ENCODE results near the gene DDIAS.
"Not testable (repeated sequence)": the region's sequence is repeated elsewhere in the genome, so short reads cannot be mapped to it uniquely, and the experiment has no call there.

DDIAS gene

DNA sequence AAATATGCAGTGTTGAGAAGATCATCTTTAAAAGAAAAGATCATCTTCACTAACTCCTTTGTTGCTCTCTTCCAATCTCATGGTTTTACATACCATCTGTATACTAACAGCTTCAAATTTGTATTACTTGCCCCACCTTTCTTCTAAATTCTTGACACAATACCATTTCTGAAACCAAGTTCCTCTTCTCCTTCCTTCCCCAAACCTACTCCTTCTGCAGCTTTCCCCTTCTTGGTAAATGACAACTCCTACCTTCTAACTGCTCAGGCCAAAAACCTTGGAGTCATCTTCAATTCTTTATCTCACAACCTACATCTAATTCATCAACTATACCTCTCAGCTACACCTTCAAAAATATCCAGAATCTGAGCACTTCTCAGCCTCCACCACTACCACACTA, 10.6 kb upstream of the DDIAS start:
- DNase-seq (ENCODE audit: low read depth in 2 of 2) = no peak

DNA sequence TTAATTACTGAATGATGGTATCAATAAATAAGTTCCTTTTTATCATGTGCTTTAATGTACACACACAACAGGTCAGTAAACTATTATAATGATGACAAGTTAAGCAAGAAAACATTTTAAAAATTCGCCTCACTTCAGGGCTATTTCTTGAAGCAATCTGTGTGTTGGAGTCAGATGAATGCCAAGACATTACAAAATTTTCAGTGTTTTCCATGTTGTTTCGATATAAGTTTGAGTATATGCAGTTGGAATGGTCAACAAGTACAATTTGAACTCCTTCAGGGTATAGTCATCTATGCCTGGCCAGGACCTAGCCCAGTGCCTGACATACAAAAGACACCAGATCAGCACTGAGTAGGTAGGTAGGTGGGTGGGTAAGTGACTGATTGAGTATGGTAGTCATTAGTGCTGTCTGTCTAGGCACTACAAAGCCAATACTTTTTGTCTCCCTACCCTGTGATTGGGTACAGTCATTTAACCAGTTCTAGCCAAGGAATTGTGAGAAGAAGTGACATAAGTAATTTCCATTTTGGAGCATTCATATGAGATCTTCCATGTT, 8.8 kb upstream of the DDIAS start:
- no peak for DNase-seq (ENCODE audit: low read depth in 2 of 2)

DNA sequence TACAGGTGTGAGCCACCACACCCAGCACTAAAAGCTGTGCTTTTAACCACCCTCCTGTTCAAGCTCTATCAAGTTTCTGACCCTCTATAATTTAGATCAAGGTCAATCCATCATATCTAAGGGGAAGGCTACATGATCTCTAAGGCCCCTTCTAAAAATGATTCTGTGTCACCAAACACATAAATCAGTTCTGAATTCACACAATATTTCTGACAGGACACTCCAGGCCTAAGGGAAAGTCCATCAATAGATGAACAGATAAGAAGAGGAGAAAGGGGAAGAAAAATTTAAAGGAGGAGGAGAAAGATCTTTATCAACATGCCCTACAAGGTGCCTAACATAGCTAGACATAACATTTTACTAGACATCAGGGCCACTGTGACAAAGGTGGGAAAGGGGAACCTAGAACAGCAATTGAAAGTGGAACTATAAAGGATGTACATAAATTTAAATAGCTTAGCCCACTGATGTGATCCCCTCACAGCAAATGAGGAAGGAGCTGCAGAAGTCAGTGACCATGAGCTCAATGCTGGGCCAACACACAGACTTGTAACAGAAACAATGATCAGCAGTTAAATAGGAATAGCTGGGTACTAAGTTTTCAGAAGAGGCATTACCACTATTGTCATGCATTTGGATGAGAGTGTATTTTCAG, 6.0 kb upstream of the DDIAS start:
- DNase-seq (ENCODE audit: low read depth in 2 of 2) = no peak

DNA sequence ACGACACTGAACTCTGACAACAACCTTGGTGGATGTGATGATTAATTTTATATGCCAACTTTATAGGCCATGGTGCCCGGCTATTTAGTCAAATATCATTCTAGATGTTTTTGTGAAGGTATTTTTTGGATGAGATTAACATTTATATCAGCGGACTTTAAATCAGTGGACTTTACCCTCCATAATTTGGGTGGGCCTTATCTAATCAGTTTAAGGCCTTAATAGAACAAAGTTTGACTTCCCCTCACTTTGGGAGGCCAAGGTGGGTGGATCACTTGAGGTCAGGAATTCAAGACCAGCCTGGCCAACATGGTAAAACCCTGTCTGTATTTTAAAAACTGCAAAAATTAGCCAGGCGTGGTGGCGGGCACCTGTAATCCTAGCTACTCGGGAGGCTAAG, 5.4 kb upstream of the DDIAS start:
- DNase-seq (ENCODE audit: low read depth in 2 of 2) = no peak

DNA sequence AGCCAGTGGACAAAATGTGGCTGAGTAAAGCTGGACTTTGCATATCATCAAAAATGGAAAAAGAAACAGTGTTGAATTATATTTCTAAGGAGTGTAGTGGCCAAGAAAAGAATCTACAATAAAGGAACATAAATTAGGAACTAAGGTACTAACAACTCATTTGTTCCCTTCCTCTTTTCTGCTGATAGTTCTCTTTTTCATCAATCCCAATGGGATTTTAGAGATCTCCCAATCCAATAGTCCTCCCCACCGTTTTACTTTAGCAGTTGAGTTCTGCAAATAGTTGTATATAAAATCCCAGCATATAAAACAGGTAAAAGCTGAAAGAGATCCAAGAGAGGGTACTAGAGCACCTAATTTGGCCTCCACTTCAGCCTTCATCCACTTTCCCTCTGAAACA, 3.3 kb upstream of the DDIAS start:
- DNase-seq (ENCODE audit: low read depth in 2 of 2) = no peak

DNA sequence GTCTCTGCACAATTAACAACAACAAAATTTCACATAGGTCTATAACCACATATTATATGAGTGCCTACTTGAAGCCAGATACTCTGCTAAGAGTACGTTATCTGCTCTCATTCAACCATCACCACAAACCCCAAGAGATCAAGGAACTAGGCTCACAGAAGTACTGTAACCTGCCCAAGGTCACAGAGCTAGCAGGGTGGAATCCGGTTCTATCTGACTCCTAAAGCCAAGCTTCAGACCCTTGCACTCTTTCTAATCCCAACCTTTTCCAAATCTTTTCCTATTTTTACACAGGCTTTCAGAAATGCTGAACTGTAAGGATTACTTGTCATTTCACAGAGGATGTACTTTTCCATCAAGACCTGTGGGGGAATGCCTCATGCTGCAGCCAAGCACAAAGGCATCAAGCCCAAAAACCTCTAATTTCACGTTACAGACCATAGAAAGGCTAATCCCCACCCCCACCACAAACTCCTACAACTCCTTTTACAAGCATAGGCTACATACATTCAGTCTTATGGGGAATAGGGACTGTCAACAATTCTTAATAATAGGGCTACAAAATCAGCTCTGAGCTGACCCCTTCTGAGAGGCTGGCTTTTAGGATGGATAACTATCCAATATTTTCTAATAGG, 2.2 kb upstream of the DDIAS start:
- DNase-seq (ENCODE audit: low read depth in 2 of 2) = no peak

DNA sequence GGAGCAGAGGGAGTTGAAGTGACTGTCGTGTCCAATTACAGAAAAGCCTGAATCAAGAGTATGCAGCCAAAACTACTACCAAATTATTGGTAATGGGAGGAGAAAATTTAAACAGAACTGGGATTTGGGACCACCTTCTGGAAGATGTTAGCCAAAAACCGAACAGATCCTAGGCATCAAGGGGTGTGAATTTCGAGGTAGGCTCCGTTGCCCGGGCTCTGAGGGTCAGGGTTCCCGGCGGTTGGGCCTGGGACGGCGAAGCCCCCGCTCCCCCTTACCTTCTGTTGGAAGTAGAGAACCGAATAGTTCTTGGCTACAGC, 1.6 kb upstream of the DDIAS start:
- DNase-seq (ENCODE audit: low read depth in 2 of 2) = peak in 1 of 2 donors; percentile 4

DNA sequence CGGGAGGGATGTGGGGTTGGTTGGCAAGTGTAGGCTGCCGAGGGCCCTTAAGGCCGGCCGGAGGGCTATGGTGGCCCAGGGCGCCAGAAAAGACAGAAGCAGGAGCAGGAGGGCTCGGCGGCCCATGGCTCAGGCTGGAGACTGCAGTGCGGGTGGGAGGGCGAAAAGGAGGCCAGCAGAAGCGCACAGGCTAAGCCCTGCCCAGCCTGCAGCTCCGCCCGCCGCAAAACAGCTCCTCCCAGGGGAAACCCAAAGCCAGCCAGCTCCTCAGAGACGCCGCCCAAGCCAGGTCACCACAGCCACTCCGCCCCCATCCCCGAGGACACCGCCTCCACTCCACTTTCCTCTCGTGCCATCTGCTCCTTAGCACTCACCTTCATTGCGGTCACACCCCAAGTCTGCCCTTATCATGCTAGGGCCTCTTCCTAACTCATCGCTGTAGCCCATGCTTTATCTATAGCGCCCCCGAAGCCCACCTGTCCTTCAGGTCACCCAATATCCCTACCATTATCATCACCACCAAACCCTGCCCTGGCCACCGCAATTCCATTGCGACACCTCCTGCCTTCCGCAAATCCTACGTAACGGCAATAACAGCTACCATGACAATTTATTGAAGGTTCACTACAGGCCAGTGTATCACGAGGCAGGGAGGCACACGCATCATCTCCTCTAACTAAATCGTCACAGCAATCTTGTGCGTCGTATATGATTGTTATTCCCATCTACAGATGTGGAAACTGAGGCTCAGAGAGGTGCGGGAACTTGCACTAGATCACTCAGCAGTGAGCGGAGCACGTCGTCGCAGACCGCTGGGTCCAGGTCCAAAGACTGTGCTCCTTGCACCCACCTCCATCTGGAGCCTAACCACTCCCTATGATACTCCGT, 1.0 kb upstream of the DDIAS start, which contains the start of gene PRCP:
TSS of gene PRCP (minus strand) at position 154 of the 888 bp plus-strand sequence. CDS start at position 126, 28 bp downstream.
- DNase-seq (ENCODE audit: low read depth in 2 of 2) = peak; percentile 83 to 93

DNA sequence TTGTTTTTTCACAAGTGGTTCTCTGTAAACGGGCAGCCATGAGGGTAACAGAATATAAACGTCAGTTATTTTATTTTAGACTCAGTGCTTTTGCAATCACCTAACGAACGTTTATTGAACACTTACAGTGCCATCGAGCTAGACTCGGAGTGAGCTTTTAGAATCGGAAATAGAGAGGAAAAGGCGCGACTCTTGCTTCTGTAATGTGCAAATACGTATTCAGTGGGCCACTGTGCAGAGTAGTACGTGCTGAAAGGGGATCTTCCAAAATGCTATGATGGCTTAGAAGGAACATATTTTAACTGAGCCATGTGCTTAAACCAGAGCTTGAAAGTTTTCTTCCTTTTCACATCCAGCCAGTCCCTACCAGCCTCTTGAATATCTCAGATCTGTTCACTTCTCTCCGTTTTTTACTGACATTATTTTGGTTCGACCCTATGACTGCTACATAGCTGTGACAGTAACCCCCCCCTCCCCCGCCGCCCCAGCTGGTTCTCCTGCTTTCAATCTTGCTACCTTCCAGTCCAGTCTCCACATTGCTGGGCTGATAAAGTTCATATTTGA, 468 bp downstream of the DDIAS start:
- DNase-seq (ENCODE audit: low read depth in 2 of 2) = no peak

DNA sequence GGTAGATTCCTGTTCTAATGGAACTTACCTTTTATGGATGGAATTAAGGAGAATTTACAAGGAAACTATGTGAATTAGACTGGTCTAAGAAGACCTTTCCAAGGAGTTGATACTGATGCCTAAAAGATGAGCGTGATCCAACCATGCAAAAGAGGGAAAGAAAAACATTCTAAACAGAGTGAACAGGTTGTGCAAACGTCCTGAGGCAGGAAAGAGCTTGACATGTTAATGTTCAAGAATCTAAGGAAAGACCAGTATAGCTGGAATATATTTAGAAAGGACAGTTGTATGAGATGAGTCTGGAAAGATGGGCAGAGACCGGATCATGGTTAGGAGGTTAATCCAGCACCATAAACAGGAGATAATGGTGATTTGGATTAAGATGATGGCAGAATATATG, 1.3 kb downstream of the DDIAS start:
- DNase-seq (ENCODE audit: low read depth in 2 of 2) = no peak

DNA sequence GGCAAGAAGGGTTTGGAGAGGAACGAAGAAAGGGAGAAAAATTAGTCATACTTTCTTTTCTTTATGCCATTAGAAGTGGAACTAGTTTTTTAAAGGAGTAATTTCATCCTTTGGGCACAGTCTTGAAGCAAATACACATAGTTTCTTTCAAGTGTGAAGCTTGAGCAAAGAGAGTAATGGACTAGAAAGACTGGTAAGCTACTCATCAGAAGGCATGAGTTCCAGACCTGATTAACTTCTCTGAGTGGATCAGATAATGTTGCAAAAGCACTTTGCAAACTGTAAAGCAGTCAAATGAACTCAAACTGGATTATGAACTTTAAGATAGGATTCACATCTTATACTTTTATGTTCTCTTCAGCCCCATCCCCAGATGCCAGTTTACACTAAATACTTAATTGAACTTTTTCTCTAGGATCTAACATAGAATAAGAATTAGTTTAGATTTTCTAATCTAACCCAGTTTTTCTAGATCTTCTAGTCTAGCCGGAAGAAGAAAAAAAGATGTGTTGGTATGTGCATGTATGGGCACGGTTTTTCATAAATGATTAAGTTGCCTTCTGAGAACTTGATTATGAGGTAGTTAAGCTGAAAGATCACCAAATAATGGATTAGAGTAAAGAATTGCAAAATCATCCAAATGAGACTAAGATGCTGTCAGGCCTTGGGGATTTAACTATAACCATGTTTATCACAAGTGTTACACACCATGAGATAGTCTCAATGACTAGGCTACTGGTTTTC, 2.5 kb downstream of the DDIAS start:
- DNase-seq (ENCODE audit: low read depth in 2 of 2) = no peak

DNA sequence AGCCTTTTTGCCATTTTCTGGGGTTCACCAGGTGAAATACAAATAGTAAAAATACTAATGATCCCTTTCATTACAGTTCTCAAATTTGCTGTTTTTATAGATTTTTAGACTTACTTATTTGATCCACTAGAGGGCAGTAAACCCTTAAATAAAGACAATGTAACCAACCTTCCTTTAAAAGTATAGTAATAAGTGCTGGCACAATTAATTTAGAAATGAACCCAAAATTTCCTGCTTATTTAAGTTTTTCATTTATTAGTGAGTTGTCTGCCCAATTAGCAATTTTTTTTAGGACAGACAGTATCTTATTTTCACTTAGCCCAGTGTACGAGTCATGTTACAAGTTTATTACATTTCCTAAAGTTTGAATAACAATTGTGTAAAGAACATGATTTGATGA, 4.7 kb downstream of the DDIAS start:
- DNase-seq (ENCODE audit: low read depth in 2 of 2) = no peak

DNA sequence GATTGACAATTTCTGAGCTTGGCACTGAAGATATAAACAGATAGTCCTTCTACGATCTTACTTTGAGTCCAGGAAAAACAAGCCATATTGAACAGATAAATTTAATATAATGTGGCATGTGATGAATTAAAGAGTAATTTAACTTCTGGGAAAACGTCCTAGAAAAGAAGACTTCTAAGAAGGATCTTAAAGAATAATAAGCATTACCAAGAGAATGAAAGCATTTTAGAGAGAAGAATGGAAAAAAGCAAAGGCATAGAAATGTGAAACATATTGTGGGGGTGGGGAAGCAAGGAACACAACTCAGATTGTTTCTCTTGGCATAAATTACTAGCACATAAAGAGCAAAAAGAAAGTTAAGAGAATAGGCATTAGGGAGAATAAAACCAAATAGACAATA, 5.4 kb downstream of the DDIAS start:
- DNase-seq (ENCODE audit: low read depth in 2 of 2) = no peak

DNA sequence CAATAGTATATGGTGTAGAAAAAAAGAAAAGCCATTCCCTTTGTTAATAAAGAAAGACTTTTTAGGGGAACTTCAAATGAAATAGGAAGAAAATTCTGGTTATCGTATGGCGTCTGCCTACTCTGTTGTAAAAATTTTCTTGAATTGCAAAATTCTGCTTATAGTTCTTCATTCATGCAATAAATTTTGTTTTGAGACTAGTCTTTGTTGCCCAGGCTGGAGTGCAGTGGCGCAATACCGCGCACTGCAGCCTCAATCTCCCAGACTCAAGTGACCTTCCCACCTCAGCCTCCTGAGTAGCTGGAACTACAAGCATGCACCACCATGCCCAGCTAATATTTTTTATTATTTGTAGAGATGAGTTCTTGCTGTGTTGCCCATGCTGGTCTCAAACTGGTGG, 5.8 kb downstream of the DDIAS start:
- no peak for DNase-seq (ENCODE audit: low read depth in 2 of 2)

DNA sequence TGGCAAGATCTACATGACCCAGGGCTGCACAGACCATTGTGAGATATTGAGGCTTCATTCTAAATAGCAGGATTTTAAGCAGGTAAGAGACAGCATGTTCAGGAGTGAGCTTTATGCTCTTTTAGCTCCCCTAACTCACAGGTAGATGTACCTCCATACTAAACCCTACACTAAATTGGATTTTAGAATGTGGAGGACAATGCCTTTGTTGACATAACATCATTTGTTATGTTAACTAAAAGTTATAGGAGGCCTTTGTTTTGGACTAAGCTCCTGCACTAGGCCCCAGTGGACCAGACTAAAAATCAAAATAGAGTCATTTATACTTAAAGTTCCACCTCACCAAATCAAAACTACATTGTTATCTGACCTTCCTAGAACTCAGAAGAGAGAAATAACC, 6.8 kb downstream of the DDIAS start:
- DNase-seq (ENCODE audit: low read depth in 2 of 2) = no peak

DNA sequence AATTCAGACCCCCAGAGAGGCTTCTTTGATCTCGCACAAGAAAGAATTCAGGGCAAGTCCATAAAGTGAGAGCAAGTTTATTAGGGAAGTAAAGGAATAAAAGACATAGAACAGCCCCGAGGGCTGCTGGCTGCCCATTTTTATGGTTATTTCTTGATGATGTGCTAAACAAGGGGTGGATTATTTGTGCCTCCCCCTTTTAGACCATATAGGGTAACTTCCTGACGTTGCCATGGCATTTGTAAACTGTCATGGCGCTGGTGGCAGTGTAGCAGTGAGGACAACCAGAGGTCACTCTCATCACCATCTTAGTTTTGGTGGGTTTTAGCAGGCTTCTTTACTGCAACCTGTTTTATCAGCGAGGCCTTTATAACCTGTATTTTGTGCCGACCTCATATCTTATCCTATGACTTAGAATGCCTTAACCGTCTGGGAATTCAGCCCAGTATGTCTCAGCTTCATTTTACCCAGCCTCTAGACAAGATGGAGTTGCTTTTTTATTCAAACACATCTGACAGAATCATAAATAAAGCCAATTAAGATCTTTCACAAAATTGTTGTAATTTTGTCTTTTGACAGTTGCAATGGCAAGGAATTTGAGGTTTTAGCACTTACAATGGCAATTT, 7.6 kb downstream of the DDIAS start:
- no peak for DNase-seq (ENCODE audit: low read depth in 2 of 2)

DNA sequence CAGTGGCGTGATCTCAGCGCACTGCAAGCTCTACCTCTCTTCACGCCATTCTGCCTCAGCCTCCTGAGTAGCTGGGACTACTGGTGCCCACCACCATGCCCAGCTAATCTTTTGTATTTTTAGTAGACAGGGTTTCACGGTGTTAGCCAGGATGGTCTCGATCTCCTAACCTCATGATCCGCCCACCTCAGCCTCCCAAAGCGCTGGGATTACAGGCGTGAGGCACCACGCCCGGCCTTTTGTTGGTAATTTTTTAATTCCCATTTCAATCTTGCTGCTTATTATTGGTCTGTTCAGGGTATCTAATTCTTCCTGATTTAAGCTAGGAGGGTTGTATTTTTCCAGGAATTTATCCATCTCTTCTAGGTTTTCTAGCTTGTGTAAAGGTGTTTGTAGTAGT, 18.2 kb downstream of the DDIAS start:
- DNase-seq (ENCODE audit: low read depth in 2 of 2) = not testable (repeated sequence)

DNA sequence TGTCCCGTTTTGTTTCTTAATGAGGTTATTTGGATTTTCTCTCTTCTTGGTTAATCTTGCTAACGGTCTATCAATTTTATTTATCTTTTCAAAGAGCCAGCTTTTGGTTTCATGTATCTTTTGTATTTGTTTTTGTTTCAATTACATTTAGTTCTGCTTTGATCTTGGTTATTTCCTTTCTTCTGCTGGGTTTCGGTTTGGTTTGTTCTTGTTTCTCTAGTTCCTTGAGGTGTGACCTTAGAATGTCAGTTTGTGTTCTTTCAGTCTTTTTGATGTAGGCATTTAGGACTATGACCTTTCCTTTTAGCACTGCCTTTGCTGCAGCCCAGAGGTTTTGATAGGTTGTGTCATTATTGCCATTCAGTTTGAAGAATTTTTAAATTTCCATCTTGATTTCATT, 18.7 kb downstream of the DDIAS start:
- DNase-seq (ENCODE audit: low read depth in 2 of 2) = not testable (repeated sequence)

DNA sequence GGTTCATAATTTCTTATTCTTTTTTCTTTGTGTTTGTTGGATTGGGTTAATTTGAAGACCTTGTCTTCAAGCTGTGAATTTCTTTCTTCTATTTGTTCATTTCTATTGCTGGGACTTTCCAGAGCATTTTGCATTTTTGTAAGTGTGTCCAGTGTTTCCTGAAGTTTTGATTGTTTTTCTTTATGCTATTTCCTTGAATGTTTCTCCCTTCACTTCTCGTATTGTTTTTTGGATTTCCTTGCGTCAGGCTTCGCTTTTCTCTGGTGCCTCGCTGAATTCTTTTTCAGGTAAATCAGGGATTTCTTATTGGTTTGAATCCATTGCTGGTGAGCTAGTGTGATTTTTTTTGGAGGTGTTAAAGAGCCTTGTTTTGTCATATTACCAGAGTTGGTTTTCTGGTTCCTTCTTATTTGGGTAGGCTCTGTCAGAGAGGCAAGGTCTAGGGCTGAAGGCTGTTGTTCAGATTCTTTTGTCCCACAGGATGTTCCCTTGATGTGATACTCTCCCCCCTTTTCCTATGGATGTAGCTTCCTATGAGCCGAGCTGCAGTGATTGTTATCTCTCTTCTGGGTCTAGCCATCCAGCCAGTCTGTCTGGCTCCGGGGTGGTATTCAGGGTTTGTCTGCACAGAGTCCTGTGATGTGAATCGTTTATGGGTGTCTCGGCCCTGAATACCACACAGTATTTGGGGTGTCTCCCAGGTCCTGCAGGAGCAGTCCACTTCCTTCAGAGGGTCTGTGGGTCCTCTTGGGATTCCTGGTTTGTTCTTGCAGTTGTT, 21.0 kb downstream of the DDIAS start:
- not testable (repeated sequence) for DNase-seq (ENCODE audit: low read depth in 2 of 2)

DNA sequence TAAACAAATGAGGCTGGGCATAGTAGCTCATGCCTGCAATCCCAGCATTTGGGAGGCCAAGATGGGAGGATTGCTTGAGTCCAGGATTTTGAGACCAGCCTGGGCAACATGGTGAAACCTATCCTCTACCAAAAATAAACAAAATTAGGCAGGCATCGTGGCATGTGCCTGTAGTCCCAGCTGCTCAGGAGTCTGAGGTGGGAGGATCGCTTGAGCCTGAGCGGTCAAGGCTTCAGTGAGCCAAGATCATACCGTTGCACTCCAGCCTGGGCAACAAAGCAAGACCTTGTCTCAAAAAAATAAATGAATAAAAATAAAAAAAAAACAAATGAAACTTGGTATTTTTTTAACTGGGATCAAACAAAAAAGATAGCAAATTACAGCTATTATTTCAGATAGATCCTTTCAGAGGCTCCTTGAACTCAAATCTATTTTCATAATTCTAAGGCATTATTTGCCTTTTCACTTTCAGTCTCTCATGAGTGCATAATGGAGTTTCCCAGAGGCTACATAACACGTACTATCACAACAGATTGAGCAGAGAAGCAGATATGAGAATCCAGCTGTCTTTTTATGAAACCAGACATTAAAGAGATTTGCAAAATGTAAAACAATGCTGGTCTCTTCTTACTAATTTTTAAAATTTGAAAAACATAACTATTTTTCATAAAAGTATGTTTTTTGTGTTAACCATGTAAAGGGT, 23.1 kb downstream of the DDIAS start:
- no peak for DNase-seq (ENCODE audit: low read depth in 2 of 2)
